HepG2 (cell line): ENCODE results near the gene ZC3H12A. TPM values are rescaled to one million over a fixed set of nuclear protein-coding genes. Genes with fewer than 3 reads are reported as not detected.

Experiments used
- ATAC-seq: fragments of 200-7000 bp; cut with Tn5 transposase; 3 replicates; pipeline ENCODE4 v1.9.1; 2020; ENCODE audit warnings: mild to moderate bottlenecking, moderate library complexity
- BruUV-seq: library from RNA; stranded (reverse); fragments of 400-500 nt; replicated peaks from 2 replicates; lab custom pipeline; 2021; lab: Mats Ljungman, UMichigan
- CTCF ChIA-PET: fragments of 300-600 bp; formaldehyde crosslinking; extraction: SDS; loops from one replicate; lab custom pipeline; 2021; ENCODE audit warnings: low total read pairs, inconsistent platforms, low intra/inter-chr PET ratio; lab: Yijun Ruan, JAX
- POLR2A ChIA-PET: fragments of 350-600 bp; sonication (Branson Sonifier 250); formaldehyde crosslinking; loops from one replicate; lab custom pipeline; 2020; ENCODE audit warnings: antibody characterized with exemption, inconsistent platforms; lab: Yijun Ruan, JAX
- DNase-seq: peaks from one replicate; pipeline ENCODE4 v3.0.0-alpha.2; 2015; ENCODE audit warnings: low spot score
- FAIRE-seq: peaks from 3 replicates; lab custom pipeline; 2011; peaks lifted over from hg19 to GRCh38; lab: Jason Lieb, UNC
- H2AFZ ChIP-seq: one replicate; pipeline ENCODE4 v1.6.1; 2011; ENCODE audit warnings: low read length, inconsistent platforms
- H3K27ac ChIP-seq: fragments of 300-600 bp; 3 replicates; pipeline ENCODE4 v1.8.0; 2011; ENCODE audit warnings: mixed run types, mild to moderate bottlenecking, mixed read lengths, low read length, inconsistent platforms; ENCODE audit not compliant: insufficient read depth; ENCODE audit errors: extremely low read length
- H3K27me3 ChIP-seq, 2 experiments: fragments of 200-600 bp in 1 of 2; 2 replicates in 1 of 2; 3 replicates in 1 of 2; pipeline versions ENCODE4 v1.6.0 to v1.8.0; 2011; ENCODE audit warnings: low read length in 2 of 2, mild to moderate bottlenecking in 2 of 2, moderate library complexity in 2 of 2, inconsistent platforms in 1 of 2; ENCODE audit not compliant: insufficient read depth in 2 of 2, control insufficient read depth in 1 of 2
- H3K36me3 ChIP-seq, 2 experiments: fragments of 200-600 bp in 1 of 2; replicated peaks in 1 of 2; 2 replicates in 1 of 2; 3 replicates in 1 of 2; pipeline versions ENCODE4 v1.5.1 to v1.8.0; 2011; ENCODE audit warnings: low read length in 2 of 2, inconsistent platforms in 1 of 2; ENCODE audit not compliant: insufficient read depth in 2 of 2, control insufficient read depth in 1 of 2
- H3K4me1 ChIP-seq: 2 replicates; pipeline ENCODE4 v1.5.1; 2012; ENCODE audit warnings: low read length, inconsistent platforms; ENCODE audit not compliant: insufficient read depth
- H3K4me2 ChIP-seq: 2 replicates; pipeline ENCODE4 v1.6.0; 2011; ENCODE audit warnings: low read depth, low read length, inconsistent platforms
- H3K4me3 ChIP-seq, 3 experiments: fragments of 200-600 bp in 1 of 3; sonication (generic), shearing (Covaris generic) in 1 of 3; replicated peaks in 1 of 3; 2 replicates each; pipeline ENCODE4 v1.5.1; 2011 to 2016; ENCODE audit warnings: low read length in 3 of 3, inconsistent platforms in 2 of 3, low read depth in 2 of 3, mild to moderate bottlenecking in 2 of 3, control low read depth in 1 of 3, mixed read lengths in 1 of 3; ENCODE audit not compliant: insufficient read depth in 1 of 3
- H3K79me2 ChIP-seq: one replicate; pipeline ENCODE4 v1.6.1; 2011; ENCODE audit warnings: low read length, inconsistent platforms; ENCODE audit not compliant: insufficient read depth
- H3K9ac ChIP-seq: 2 replicates; pipeline ENCODE4 v1.6.0; 2011; ENCODE audit warnings: mild to moderate bottlenecking, low read depth, low read length, inconsistent platforms; ENCODE audit not compliant: insufficient read depth
- H3K9me3 ChIP-seq: 2 replicates; pipeline ENCODE4 v1.5.1; 2012; ENCODE audit warnings: mild to moderate bottlenecking, low read length
- H4K20me1 ChIP-seq: 2 replicates; pipeline ENCODE4 v1.6.0; 2011; ENCODE audit warnings: inconsistent platforms, mild to moderate bottlenecking, low read length, moderate library complexity; ENCODE audit not compliant: insufficient read depth
- STAT5B ChIP-seq: sonication (generic); formaldehyde crosslinking; IDR thresholded peaks from 2 replicates; pipeline ENCODE4 v1.4.0; 2020; ENCODE audit warnings: missing genetic modification reagents
- ZNF670 ChIP-seq: sonication (generic); formaldehyde crosslinking; IDR thresholded peaks from 2 replicates; pipeline ENCODE4 v1.8.0; 2022; ENCODE audit warnings: mild to moderate bottlenecking, missing genetic modification reagents, borderline replicate concordance
- WGBS: methylation state at CpG from one replicate; pipeline ENCODE4 v1.1.6; 2017; ENCODE audit warnings: low lambda C conversion rate; 5-methylcytosine and 5-hydroxymethylcytosine counted together
- in situ Hi-C: cut with HindIII; loops from 2 replicates; pipeline ENCODE4 v1.10.0; 2017; ENCODE audit warnings: low pct_unique_long_range_greater_than_20kb; ENCODE audit not compliant: extremely low pct_ligation_motif_present
- intact Hi-C: fragments of 100-400 bp; cut with micrococcal nuclease; formaldehyde crosslinking; loops from one replicate; pipeline ENCODE4 v1.10.0; 2022; ENCODE audit not compliant: unreplicated experiment
- polyA plus RNA-seq, 8 experiments: library from polyadenylated mRNA; depleted of rRNA in 3 of 8; stranded (reverse) in 7 of 8; unstranded in 1 of 8; fragments of >200 nt; fragmentation: Illumina TruSeq in 4 of 8; extraction: Trizol in 4 of 8; gene quantifications; 2 replicates each; pipeline versions ENCODE4 v1.2.1 to v1.2.3, GENCODE V29; 2011 to 2016; ENCODE audit warnings: low read depth in 4 of 8, missing spikeins in 1 of 8, mixed read lengths in 1 of 8; ENCODE audit not compliant: insufficient read depth in 1 of 8
- total RNA-seq, 5 experiments: library from RNA; depleted of rRNA; stranded (reverse); fragments of >200 nt; fragmentation: Illumina TruSeq; extraction: Trizol; gene quantifications; 2 replicates each; pipeline ENCODE4 v1.2.3, GENCODE V29; 2016; ENCODE audit warnings: low read depth in 1 of 5
- TF ChIP-seq, protein P1 (sequence below): sonication (generic); formaldehyde crosslinking; IDR thresholded peaks from 2 replicates; pipeline ENCODE4 v1.5.1; 2020; ENCODE audit warnings: missing genetic modification reagents, mild to moderate bottlenecking, borderline replicate concordance
- TF ChIP-seq, protein P2 (sequence below): sonication (generic); formaldehyde crosslinking; conservative IDR thresholded peaks from 2 replicates; pipeline ENCODE4 v1.8.1; 2023; ENCODE audit warnings: missing genetic modification reagents

Gene ZC3H12A
- total and polyA plus RNA-seq, 2 of the 13 experiments (the other 11 are each of a cell fraction or from before 2014, with no cell fraction given), result 6.8 to 13.3 TPM

DNA sequence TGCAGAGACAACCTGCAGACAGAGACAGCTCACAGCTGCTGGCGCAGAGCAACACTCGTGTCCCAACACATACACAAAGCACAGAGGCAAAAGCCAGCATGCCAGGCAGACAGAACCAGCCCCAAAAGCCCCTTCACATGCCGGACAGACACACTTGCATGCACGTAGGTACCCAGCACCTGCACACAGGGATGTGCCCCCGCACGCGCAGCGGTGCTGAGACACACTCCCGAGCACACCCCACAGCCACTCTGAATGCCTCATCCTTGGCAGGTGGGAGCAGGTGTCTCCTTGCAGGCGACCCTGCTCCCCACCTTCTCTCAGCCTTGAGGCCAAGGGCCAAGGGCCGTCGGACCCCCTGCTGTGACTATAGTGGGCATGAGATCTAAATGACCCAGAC lies 41.2 kb upstream of the ZC3H12A start:
- no peaks in the 10 kb centered on the region for H3K4me1 ChIP-seq
- no peak overlapping the region for H3K4me2 ChIP-seq
- peaks cover 5 to 65% of the 10 kb centered on the region in 2 experiments; a peak in 4 of 5 replicates for H3K27me3 ChIP-seq
- DNase-seq, result no peak
- CTCF ChIA-PET, result interaction anchor here (1.8 kb wide), 1 partner anchor 729 kb away, joined by 7 read pairs; no protein-coding TSS in a partner anchor
- TF ChIP-seq, protein P1, sequence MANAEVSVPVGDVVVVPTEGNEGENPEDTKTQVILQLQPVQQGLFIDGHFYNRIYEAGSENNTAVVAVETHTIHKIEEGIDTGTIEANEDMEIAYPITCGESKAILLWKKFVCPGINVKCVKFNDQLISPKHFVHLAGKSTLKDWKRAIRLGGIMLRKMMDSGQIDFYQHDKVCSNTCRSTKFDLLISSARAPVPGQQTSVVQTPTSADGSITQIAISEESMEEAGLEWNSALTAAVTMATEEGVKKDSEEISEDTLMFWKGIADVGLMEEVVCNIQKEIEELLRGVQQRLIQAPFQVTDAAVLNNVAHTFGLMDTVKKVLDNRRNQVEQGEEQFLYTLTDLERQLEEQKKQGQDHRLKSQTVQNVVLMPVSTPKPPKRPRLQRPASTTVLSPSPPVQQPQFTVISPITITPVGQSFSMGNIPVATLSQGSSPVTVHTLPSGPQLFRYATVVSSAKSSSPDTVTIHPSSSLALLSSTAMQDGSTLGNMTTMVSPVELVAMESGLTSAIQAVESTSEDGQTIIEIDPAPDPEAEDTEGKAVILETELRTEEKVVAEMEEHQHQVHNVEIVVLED, result no peak
- TF ChIP-seq ZNF670 (CRISPR knock-in tag) (no peak), STAT5B (CRISPR knock-in tag) (no peak)
- TF ChIP-seq, protein P2, sequence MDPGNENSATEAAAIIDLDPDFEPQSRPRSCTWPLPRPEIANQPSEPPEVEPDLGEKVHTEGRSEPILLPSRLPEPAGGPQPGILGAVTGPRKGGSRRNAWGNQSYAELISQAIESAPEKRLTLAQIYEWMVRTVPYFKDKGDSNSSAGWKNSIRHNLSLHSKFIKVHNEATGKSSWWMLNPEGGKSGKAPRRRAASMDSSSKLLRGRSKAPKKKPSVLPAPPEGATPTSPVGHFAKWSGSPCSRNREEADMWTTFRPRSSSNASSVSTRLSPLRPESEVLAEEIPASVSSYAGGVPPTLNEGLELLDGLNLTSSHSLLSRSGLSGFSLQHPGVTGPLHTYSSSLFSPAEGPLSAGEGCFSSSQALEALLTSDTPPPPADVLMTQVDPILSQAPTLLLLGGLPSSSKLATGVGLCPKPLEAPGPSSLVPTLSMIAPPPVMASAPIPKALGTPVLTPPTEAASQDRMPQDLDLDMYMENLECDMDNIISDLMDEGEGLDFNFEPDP (CRISPR knock-in tag), result no peak
- TF ChIP-seq, all 625 proteins: peak for 0
- no peak for FAIRE-seq
- WGBS, result 18% methylated on average over 7 of the region's 12 CpGs
- H3K36me3 ChIP-seq, result no peaks in the 10 kb centered on the region
- no peak for ATAC-seq
- no peak overlapping the region for H2AFZ ChIP-seq
- intact Hi-C loops (loop anchor here (5.0 kb wide), 2 partner anchors 336 to 916 kb away; no protein-coding TSS in a partner anchor), in situ Hi-C loops (loop anchor here (10.0 to 25.0 kb wide), 2 partner anchors 721 to 878 kb away; no protein-coding TSS in a partner anchor)
- no peak overlapping the region for H3K4me3 ChIP-seq
- no peaks in the 10 kb centered on the region for H3K9me3 ChIP-seq
- no peaks in the 10 kb centered on the region for H3K79me2 ChIP-seq
- POLR2A ChIA-PET, result no interaction called here
- H4K20me1 ChIP-seq, result peaks cover 4% of the 10 kb centered on the region; the same call in 1 of the 2 replicates
- no peak overlapping the region for H3K27ac ChIP-seq
- BruUV-seq, result no TSS peak
- H3K9ac ChIP-seq, result no peak overlapping the region
